HuH-7 (cell line): ENCODE measurements around the gene CHRNA7.

Experiments used
- DNase-seq: peaks from one replicate; pipeline ENCODE4 v3.0.0; 2011; ENCODE audit warnings: low spot score

The CHRNA7 gene

DNA sequence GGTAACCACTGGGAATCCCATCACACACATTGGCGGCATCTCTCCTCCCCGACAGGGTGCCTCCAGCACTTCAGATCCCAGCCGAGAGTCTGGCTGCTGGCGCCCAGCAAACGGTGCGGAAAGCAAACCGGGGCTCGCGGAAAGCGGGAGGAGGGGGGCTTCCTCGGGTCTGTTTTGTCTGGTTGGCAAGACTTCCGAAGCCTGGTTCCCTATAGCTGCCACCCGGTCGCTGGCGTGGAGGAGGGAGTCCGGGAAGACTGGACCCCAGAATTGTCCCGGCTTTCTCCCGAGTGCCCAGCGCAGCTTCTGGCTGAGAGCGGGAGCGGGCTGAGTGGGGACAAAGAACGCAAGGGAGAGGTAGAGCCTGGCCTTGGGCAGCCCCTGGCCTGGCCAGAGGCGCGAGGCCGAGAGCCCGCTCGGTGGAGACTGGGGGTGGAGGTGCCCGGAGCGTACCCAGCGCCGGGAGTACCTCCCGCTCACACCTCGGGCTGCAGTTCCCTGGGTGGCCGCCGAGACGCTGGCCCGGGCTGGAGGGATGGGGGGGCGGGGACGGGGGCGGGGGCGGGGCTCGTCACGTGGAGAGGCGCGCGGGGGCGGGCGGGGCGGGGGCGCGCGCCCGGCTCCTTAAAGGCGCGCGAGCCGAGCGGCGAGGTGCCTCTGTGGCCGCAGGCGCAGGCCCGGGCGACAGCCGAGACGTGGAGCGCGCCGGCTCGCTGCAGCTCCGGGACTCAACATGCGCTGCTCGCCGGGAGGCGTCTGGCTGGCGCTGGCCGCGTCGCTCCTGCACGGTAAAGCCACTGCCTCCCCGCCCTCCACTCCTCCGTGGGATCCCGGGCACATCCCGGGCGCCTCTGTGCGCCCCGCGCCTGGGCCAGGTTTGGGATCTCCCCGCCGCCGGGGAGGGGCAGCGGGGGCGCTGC is at the start of gene CHRNA7:
Gene CHRNA7, plus strand, starts transcription at position 654 of the 920 bp plus-strand sequence. Its CDS starts 80 bp downstream, at position 734.
- peak; percentile 23 for DNase-seq

DNA sequence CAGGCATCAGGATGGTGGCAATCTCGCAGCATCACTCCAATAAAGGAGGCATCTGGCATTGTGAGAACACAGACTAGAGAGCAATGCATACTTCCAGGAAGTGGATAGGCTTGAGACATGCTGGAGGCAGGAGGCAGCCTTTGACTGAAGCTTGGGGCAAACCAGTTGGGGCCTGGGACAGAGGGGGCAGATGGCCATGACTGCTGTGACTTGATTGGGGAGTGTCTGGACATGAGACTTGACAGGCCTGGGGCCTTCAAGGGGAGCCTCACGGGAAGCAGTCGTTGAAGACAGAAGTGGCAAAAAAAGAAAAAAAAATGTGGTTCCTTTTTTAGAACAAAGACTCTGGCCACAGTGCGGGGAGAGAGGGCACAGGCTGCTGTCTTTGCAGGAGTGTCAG is 44.7 kb upstream of the CHRNA7 start:
- no peak for DNase-seq

DNA sequence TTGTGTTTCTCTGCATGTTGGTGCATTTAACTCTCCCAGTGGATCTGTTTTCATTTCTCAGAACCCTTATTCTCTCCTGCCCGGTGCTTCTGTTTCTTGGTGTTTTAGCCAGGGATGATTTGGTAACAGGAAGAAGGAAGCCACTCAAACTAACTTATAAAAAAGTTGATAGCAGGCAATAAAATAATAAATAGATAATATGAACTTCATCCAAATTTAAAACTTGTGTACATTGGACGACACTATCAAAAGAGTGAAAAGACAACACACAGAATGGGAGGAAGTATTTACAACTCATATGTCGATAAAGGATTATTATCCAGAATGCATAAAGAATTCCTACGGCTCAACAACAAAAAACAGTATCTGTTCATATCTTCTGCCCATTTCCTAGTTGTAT is 37.3 kb upstream of the CHRNA7 start:
- no peak for DNase-seq

DNA sequence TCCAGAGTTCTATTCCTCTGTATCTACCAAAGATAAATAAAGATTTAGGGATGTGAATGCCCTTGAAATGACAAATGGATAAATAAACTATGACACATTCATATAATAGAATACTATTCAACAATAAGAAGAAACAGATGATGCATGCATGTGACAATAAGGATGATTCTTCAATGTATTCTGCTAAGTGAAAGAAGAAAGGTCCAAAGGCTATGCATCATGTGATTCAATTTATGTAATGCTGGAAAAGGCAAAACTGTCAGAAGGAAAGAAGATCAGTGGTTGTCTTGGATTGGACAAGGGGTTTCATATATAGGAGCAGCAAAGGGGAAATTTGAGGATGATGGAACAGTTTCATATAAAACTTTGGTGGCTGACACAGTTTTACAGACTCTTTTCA is 32.6 kb upstream of the CHRNA7 start:
- DNase-seq: no peak

DNA sequence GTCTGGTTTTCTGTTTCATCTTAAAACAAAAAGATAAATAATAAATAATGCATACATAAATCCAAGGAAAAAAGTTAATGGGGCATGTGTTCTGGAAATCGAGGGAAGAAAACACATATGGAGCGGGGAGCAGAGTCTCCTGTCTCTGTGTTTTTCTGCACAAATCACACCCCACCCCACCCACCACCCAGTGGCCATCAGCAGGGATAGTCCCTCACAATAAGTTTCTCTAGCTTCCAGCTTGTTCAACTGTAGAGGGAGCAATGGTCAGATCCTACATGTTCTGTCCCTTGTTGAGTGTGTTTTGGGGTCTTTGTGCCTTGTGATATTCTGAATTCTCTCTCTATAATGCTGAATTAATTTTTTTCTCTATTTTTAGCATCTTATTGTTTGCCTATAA is 26.8 kb upstream of the CHRNA7 start:
- no peak for DNase-seq

DNA sequence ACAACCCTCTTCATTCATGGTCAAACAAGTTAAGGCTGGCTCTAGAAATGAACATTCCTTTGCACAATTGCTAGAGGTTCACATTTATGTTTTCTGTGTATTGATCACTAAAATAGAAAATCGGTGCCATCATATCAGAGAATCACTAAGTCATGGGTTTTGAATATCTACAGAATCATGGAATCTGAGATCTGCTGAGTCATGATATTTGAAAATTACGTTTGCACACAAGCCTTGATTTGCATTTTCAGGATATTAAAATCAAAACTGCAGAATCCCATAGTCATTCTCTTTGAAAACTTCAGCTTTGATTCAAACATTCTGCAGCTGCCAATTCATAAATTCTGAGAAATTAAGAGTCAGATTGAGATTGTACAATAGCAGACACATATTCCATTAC is 26.1 kb upstream of the CHRNA7 start:
- no peak for DNase-seq

DNA sequence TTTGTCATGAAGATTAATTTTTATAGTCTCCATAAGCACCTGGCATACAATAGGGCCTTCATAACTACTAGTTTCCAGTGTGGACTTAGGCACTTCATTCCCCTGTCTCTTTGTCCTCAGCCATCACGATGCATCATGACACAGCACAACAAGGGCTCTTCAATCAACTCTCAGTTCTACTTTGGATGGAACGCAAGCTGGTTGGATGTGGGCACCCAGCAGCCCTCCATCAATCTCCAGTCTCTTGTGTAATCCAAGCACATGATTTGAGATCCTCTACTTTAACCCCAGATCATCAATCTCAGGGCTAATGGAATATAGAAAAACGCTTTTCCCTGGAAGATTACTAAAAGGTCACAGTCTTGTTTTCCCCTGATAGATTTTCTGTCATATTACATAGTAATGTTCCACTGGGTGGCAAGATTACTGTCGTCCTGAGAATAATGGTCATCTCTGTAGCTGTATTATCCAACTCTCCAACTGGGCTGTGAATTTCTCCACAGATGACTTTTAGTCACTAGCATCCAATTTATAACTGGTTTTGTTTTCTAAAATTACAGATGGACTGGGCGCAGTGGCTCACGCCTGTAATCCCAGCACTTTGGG is 22.9 kb upstream of the CHRNA7 start:
- no peak for DNase-seq

DNA sequence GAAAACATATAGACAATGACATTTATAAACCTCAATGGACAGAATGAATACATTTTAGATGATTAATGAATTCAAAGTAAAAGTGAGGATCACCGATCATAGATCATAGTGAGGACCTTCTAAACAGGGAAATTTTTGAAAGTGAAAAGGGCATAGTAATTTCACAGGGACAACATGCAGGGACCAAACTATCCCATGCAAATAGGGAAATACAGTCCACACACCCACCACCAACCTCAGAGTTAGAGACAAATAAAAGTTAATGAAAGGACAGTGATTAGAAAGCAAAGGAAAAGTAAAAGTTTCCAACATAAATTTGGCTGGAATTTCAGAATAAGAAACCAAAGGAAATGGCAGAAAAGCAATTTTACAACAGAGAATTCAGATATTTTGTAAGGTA is 15.4 kb upstream of the CHRNA7 start:
- no peak for DNase-seq

DNA sequence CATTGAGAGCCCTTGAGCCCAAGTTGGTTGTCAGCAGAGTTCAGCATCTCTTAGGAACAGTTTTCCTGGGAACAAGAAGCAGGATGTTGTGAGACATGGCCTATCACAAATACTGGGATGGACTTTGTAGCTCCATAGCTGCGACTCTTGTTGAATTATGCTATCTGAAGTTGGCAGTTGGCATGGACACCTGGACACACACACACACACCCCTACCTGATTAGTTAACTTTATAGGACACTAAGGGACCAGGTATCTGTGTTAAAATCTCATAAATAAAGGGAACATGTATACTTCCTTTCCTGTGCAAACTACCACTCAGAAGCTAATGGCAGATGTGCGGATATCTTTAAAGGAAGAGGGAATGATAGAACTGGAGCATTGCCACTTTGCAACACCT is 10.2 kb upstream of the CHRNA7 start:
- DNase-seq: no peak

DNA sequence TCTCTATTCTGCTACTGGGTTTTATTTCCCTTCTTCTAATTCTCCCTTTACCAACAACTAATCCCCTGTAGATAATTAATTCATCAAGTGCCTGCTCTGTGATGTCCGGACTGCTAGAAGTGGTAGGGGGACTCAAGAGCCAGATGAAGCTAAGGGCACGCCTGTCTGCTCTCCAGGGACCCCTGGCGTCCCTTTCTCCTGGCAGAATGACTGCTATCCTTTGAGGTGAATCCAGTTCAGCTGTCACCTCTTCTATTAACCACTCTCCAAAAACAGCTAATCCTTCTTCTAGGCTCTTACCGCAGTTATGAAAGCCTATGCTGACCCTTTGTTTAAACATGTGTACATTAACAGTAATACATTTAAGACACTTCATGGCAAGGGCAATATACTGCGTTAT is 1.4 kb upstream of the CHRNA7 start:
- DNase-seq: no peak

DNA sequence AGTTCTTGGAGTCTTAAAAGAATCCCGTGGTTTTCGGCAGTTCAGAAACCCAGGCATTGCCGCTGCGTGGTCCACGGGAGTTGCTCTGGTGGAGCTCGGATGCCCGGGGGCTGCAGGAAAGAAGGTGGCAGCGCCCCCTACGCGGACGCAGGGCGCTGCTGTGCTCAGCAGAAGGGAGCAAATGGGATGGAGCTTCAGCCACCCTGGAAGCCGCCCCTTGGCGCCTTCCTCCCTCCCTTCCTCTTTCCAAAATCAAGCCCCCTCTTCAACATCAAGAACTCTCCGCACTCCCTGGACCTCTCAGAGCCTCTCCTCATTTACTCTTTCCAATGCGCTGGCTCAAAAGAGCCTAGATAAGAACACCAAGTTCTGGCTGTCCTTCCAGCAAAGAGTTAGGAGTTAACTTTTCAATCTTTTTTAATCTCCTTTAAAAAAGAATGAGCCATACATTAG is 880 bp upstream of the CHRNA7 start:
- DNase-seq: peak; percentile 10

DNA sequence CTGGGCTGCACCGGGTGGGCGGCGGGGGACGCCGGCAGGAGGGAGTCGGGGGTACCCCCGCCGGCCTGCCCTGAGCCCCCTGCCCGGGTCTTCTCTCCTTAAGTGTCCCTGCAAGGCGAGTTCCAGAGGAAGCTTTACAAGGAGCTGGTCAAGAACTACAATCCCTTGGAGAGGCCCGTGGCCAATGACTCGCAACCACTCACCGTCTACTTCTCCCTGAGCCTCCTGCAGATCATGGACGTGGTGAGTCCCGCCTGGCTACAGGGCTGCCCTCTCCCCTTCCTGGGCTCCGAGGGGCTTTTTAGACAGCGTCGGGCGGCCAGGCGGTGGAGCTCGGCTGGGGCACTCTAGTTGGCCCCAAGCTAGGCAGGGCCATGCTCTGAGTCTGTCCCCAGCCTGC is 480 bp downstream of the CHRNA7 start:
- DNase-seq: no peak

DNA sequence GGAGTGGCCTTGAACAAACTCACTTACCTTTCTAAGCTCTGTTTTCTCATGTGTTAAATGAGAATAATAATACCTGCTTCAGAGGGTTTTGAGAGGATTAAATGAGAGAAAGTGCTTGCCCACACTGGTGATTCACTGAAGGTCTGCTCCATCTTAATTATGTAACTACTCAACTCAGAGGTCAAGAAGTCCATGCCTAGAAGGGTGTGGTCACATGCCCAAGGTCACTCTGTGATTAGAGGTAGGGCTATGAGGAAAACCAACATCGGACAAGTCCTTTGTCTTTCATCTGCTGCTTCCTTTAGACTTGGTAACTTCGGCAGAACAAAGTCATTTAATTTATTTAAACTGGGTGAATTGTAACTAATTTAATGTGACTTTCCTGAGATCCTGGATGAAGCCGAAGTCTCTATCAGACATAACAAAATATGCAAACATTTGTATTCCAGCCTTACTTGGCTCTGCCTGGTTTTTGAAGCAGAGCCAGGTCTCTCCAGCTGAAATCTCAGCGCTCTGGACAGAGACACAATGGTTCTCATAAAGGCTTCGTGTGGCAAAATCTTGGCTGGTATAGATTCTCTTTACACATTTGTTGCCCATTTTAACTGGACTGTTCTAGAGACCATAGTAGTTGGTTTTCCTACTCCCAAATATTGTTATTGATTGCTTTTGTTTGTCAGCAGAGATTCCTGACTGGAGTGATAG is 3.0 kb downstream of the CHRNA7 start:
- DNase-seq: no peak

DNA sequence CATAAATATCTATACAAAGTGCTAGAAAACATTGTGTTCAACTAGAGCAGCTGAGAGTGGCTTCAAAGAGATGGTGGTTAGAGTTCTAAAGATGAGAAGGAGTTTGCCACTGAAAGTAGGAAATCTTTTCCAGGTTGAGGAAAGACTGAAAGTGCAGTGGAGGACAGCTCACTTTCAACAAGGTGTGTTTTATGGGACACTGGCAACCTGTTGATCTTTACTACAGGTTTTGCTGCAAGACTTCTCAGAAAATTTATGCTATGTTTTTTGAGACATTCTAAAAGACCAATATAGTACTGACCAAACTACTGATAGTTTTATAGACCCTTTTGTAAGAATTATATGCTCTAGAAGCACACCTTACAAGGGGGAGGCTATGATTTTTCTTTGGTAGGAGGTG is 3.8 kb downstream of the CHRNA7 start:
- DNase-seq: no peak

DNA sequence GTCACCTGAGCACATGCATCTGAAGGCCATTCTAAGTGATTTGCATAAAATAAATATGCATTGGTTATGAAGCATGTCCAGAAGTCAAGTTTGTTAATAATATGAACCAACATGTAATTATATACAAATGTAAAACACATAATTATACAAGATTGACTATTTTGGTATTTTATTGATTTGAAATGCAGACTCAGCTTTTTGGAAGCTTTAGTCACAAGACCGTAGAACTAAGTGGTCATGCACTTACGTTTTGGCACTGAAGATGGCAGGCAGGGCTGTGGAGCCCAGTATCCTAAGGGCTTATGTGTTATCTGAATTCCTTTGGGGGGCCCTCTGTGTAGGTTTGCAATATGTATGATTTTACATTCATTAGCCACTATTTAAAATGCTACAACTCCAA is 5.0 kb downstream of the CHRNA7 start:
- no peak for DNase-seq

DNA sequence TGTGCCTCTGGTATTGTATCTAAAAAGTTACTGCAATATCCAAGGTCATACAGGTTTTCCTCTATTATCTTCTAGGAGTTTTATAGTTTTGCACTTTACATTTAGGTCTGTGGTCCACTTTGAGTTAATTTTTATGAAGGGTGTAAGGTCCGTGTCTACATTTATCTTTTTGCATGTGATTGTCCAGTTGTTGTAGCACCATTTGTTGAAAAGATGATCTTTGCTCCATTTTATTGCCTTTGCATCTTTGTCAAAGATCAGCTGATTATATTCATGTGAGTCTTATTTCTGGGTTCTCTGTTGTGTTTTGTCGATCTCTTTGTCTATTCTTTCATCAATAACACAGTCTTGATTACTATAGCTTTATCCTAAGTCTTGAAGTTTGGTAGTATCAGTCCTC is 6.7 kb downstream of the CHRNA7 start:
- no peak for DNase-seq

DNA sequence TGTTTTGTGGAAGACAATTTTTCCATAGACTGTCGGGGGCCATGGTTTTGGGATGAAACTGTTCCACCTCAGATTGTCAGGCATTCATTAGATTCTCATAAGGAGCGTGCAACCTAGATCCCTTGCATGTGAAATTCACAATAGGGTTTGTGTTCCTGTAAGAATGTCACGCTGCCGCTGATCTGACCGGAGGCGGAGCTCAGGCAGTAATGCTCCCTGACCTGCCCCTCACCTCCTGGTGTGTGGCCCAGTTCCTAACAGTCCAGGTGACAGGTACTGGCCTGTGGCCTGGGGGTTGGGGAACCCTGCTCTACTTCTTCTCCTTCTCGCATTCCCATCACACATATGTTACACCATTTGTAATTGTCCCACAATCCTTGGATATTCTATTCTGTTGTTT is 11.0 kb downstream of the CHRNA7 start:
- DNase-seq: no peak

DNA sequence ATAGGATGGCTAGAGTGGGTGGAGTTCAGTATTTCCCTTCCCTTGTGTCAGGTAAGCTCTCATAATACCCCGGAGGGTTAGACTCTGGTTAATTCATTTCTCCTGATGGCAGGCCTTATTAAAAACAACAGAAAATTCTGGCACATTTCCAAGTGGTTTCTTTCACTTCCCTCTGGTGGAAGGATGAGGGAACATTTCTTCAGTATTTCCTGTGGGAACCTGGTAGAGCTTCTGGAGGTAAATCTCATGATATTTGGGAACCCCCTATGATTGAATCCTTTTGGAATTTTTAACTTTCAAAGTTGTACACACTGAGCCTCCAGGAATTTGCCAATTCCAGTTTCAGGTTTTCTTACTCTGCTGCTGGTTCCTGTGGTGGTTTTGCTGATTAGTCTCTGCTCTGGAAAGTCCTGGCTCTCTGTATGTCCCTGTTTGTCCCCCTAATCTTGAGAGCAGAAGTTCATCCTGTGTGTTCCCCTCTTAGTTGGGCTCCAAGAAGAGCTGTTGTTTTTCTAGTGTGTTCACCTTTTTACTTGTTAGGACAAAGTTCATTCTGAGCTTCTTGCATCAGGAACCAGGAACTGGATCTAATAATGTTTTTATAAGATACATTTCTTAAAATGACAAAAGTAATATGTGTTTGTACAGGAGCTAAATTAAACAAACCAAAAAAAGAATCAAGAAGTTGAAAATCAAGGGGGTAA is 12.1 kb downstream of the CHRNA7 start:
- DNase-seq: no peak

DNA sequence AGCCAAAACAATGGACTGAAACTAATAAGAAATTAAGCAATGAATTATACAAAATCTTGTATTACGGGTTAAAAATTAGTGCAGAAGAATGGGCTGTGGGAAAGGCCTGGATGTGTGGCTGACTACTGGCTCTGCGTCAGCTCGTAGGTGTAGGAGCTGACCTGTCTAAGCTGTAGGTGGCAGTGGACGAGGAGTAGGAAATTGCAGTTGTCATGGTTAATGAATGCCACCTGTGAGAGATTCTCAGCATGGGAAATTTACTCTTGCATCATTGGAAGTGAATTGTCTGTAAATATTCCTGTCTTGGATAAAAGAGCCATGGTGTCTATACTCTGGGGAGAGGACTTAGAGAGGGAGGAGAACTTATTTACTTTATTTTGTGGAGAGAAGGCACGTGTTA is 23.4 kb downstream of the CHRNA7 start:
- no peak for DNase-seq

DNA sequence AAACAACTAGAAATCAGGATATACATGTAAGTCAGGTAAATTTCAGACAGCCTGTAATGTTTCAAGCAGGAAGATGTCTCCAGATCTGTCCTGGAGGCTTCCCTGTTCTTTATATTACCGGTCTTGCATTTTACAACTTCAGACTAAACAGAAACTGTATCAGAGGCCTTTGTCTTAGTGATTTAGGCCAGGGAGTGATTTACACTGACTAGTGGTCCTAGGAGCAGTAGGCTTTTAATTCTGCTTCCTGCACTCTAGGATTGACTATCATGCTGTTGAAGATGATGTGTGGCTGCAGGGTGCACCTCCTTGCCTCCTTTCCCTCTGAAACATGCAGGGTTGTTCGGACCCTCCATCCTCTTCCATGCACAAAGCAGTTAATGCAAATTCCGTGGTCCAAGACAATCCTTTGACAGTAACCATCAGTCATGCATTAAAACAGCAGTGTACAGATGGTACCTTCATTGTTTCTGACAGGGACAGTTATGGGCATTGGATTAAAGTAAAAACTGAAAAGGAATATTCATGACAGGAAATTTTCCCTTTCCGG is 27.6 kb downstream of the CHRNA7 start:
- no peak for DNase-seq

DNA sequence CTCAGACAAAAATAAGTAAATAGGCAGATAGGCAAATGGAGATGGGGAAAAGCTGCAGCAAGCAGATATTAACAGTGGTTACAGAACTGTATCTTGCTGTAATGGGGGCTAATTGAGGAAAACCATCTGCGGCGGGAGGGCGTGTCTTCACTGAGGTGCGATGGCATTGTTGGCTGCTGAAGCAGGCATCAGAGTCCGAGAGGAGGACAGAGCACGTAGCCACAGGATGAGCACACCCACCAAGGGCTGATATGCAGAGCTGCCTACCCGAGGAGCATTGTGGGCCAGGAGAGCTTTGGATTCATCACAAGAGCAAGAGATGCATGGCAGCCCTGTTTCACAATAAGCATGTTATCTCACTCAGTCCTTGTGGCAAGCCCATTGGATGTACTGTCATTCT is 30.4 kb downstream of the CHRNA7 start:
- no peak for DNase-seq

DNA sequence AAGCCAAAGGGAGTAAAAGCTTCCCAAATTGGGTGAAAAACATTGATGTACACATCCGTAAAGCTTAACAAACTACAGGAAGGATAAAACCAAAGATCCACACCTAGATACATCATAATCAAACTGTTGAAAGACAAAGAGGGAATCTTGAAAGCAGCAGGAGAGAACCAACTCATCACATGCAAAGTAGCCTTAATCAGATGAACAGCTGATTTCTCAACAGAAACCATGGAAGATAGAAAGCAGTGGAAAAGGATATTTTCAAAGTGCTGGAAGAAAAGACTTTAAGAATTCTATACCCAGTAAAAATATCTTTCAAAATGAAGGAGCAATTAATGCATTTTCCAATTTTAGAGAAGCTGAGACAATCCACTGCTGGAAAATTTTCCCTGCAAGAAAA is 36.8 kb downstream of the CHRNA7 start:
- DNase-seq: no peak
